GM10847 (cell line): ENCODE measurements around the gene ATRNL1.

ENCODE experiments used
- POLR2A ChIP-seq: IDR thresholded peaks from 2 replicates; pipeline ENCODE4 v1.6.1; 2011; ENCODE audit not compliant: insufficient read length; ENCODE audit errors: extremely low read depth

The ATRNL1 gene

GRCh38 chr10:115790220-115790619, 697.1 kb downstream of the ATRNL1 start:
- TF ChIP-seq POLR2A = no peak

GRCh38 chr10:115795964-115796363, 702.8 kb downstream of the ATRNL1 start:
- no peak for TF ChIP-seq POLR2A

GRCh38 chr10:115801457-115801856, 708.3 kb downstream of the ATRNL1 start:
- TF ChIP-seq POLR2A = no peak

GRCh38 chr10:115801992-115802391, 708.8 kb downstream of the ATRNL1 start:
- TF ChIP-seq POLR2A = no peak

DNA sequence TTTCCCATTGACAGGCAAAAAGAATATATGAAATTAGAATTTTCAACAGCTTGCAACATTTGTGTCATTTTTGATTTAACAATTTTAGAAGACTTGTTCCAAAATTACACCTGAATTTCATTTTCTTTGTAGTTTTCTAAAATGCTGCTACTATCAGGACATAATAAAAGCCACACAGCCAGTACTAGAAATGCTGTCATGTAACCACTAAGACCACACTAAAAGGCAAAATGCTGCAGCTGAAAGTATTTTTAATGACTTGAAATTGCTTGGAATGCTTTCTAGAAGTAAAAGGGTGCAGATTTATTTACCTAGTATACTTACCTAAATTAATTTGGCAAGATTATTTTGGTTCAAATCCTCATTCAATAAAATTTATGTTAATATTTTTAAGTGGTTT, 709.7 kb downstream of the ATRNL1 start:
- no peak for TF ChIP-seq POLR2A

DNA sequence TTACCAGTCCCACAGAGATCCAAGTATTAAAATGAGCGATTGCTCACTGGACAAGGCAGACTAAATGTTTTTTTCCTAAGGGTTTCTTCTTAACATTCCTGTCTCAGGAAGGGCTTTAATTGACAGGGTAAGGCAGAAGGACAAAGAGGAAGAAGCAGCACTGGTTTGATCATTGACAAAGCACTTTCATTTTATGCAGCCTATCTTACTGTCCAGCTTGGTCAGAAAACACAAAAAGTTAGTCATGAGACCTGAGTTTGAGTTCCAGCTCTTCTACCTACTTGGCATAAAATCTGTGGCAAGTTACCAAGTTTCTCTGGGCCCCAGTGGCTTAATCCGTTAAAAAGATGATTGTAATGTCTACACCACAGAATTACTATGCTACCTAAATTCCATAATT, 721.4 kb downstream of the ATRNL1 start:
- no peak for TF ChIP-seq POLR2A

GRCh38 chr10:115818012-115818411, 724.8 kb downstream of the ATRNL1 start:
- no peak for TF ChIP-seq POLR2A

- TF ChIP-seq POLR2A = no peak
These were observed 733.2 kb downstream of the ATRNL1 start for GRCh38 chr10:115826396-115826795.

GRCh38 chr10:115827231-115828009, 734.3 kb downstream of the ATRNL1 start:
- TF ChIP-seq POLR2A = no peak

DNA sequence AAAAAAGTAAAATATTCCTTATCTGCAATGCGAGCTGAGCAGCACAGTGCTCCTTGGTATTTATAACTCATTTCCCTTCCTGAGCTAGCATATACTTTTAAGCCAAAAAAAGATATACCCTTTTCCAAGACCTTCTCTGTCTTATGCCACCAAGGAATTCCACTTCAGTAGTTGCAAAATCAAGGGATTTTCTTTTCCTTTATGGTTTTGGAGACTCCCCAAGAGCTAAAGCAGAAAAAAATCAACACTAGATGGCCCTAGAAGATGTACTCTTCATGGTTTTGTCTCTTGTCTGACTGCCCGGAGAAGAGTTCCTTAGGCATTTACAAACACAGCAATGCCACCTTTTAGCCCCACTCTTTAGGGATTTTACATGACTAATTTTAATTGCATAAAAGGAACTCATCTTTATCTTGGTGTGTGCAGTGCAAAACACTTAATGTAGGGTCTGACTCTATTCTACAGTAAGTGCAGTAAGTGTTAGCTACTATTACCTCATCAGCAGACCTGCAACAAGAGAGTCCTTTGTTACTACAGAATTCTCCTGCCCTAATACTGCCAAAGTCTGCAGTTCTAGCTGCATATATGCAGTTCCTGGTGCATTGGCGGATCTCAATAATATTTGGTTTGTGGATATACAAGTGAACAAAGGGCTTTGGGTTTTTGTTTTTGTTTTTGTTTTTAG, 736.5 kb downstream of the ATRNL1 start:
- TF ChIP-seq POLR2A = no peak

DNA sequence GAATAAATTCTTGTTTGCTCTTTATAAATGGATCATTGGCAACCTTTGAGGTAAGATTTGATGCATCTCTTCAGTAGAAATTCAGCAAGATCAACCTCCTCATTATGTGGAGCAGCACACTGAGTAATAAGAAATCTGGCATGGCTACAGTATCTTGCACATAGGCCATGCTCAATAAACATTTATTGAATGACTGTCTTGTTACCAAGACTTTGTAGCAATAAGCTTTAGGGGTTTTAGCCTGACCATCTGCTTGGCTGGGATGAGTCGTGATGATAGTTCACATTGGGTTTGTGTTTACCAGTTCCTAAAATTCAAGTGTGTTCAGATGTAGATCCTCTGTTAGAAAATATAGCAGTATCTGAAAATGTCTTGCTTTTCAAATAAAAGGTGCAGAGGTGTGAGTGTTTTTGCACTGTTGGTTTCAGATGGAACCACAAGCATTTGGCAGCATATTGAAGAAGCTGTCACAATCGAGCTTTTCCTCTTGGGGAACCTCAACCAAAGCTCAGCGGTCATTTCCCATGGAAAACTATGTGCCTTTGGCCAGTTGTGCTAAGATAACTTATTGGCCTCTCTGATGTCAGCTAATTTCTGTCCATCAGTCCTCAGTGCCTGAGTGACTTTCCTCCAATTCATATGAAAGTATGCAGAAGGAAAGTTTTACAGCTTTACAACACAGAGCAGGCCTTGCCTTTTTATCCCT, 737.3 kb downstream of the ATRNL1 start:
- no peak for TF ChIP-seq POLR2A

- no peak for TF ChIP-seq POLR2A
These were observed 737.9 kb downstream of the ATRNL1 start for GRCh38 chr10:115831016-115831415.

- no peak for TF ChIP-seq POLR2A
These were observed 740.0 kb downstream of the ATRNL1 start for GRCh38 chr10:115833119-115833518.

DNA sequence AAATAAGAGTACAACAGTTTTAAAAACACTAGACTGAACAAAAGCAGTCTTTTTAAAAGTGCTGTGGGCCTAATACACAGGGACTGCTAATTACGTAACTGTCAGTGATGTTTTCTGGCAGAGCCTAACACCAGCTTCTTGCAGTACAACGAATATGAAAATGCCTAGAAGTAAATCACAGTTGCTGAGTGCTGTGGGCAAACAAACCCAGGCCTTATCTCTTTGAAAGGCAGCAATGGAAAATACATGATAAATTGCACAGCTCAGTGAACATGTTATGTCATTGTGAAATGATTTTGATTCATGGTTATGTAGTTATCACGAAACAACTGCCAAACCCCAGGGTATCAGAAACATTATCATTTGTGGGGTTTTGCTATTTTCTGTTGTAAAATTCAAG, 751.4 kb downstream of the ATRNL1 start:
- TF ChIP-seq POLR2A = no peak

DNA sequence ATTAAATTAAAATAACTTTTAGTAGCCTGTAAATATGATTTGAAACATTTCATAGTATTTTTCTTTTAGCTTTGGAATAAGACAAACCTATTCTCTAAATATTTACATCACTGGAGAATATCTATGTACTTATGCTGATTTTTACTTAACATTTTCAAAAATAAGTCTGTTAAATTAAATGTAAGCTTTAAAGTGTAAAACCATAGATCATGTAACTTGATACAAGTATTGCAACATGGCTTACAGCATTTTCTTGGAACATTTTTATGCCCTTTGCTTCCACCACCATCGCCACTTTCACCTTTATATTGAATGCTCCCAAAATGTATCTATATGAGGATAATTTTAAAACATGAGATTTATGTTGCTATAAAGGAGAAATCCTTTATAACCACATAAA, 752.8 kb downstream of the ATRNL1 start:
- no peak for TF ChIP-seq POLR2A

GRCh38 chr10:115846528-115846927, 753.4 kb downstream of the ATRNL1 start:
- no peak for TF ChIP-seq POLR2A
